Neural progenitor cell (in vitro differentiated cells): ENCODE measurements around the gene RALGAPA2. TPM values are rescaled to one million over a fixed set of nuclear protein-coding genes. Genes with fewer than 3 reads are reported as not detected.
A peak's percentile ranks its signal among the peaks of the same experiment; 100 is the strongest.

Source experiments
- DNase-seq: peaks from one replicate; pipeline ENCODE4 v3.0.0-alpha.2; 2016; ENCODE audit warnings: low spot score
- H2AFZ ChIP-seq: fragments of 200-600 bp; sonication (generic); replicated peaks from 2 replicates; pipeline ENCODE4 v1.6.1; 2016; ENCODE audit warnings: antibody characterized with exemption
- H3F3A ChIP-seq: fragments of 200-600 bp; sonication (generic); 2 replicates; pipeline ENCODE4 v1.6.1; 2016; ENCODE audit warnings: antibody characterized with exemption, low read depth
- H3K27ac ChIP-seq: fragments of 200-600 bp; sonication (generic); 2 replicates; pipeline ENCODE4 v1.5.1; 2016; ENCODE audit warnings: mild to moderate bottlenecking
- H3K27me3 ChIP-seq: fragments of 200-600 bp; sonication (generic); 2 replicates; pipeline ENCODE4 v1.6.1; 2016; ENCODE audit warnings: mild to moderate bottlenecking, moderate library complexity
- H3K36me3 ChIP-seq: fragments of 200-600 bp; sonication (generic); 2 replicates; pipeline ENCODE4 v1.5.1; 2016
- H3K4me1 ChIP-seq: fragments of 200-600 bp; sonication (generic); 2 replicates; pipeline ENCODE4 v1.6.1; 2016; ENCODE audit warnings: mixed run types
- H3K4me2 ChIP-seq: fragments of 200-600 bp; sonication (generic); 2 replicates; pipeline ENCODE4 v1.6.1; 2016
- H3K4me3 ChIP-seq: fragments of 200-600 bp; sonication (generic); 2 replicates; pipeline ENCODE4 v1.5.1; 2016
- H3K79me2 ChIP-seq: fragments of 200-600 bp; sonication (generic); 2 replicates; pipeline ENCODE4 v1.6.1; 2016; ENCODE audit warnings: low read depth
- H3K9ac ChIP-seq: fragments of 200-600 bp; sonication (generic); 2 replicates; pipeline ENCODE4 v1.6.1; 2016
- H3K9me3 ChIP-seq: fragments of 200-600 bp; sonication (generic); 2 replicates; pipeline ENCODE4 v1.5.1; 2016; ENCODE audit warnings: low read depth
- H4K20me1 ChIP-seq: fragments of 200-600 bp; sonication (generic); 2 replicates; pipeline ENCODE4 v1.6.1; 2016; ENCODE audit warnings: low read depth
- H3K27ac Mint-ChIP-seq: 3 replicates; pipeline ENCODE4 v1.8.0; 2021; ENCODE audit warnings: mixed read lengths
- H3K27me3 Mint-ChIP-seq: 2 replicates; pipeline ENCODE4 v1.8.0; 2022; ENCODE audit warnings: low read depth, mild to moderate bottlenecking, inconsistent platforms, moderate library complexity, mixed read lengths; ENCODE audit not compliant: insufficient read depth
- H3K36me3 Mint-ChIP-seq: 3 replicates; pipeline ENCODE4 v1.8.0; 2021; ENCODE audit warnings: mixed read lengths
- H3K4me1 Mint-ChIP-seq: 3 replicates; pipeline ENCODE4 v1.8.0; 2021; ENCODE audit warnings: mixed read lengths
- H3K4me3 Mint-ChIP-seq: 3 replicates; pipeline ENCODE4 v1.8.0; 2021; ENCODE audit warnings: mild to moderate bottlenecking, moderate library complexity, mixed read lengths
- H3K9me3 Mint-ChIP-seq: 3 replicates; pipeline ENCODE4 v1.8.0; 2020; ENCODE audit warnings: mixed read lengths
- CTCF ChIP-seq: fragments of 200-600 bp; sonication (generic); IDR thresholded peaks from 2 replicates; pipeline ENCODE4 v1.5.1; 2017; ENCODE audit warnings: antibody characterized with exemption, mild to moderate bottlenecking
- EZH2 ChIP-seq: fragments of 200-600 bp; sonication (generic); IDR thresholded peaks from 2 replicates; pipeline ENCODE4 v1.6.1; 2017; ENCODE audit warnings: antibody characterized with exemption, mild to moderate bottlenecking, moderate library complexity
- EZH2phosphoT487 ChIP-seq: fragments of 200-600 bp; sonication (generic); IDR thresholded peaks from 2 replicates; pipeline ENCODE4 v1.6.1; 2017; ENCODE audit warnings: antibody characterized with exemption
- total RNA-seq: library from RNA; depleted of rRNA; stranded (reverse); fragments of >200 nt; gene quantifications from 2 replicates; pipeline ENCODE4 v1.2.3, GENCODE V29; 2015; ENCODE audit warnings: low replicate concordance

The RALGAPA2 gene
- total RNA-seq, 1 donor from 2014 or later = 25.9 TPM

- no peak overlapping the region for H2AFZ ChIP-seq
- no peaks in the 10 kb centered on the region for H3F3A ChIP-seq
- H3K9ac ChIP-seq = no peak overlapping the region
- no peaks in the 10 kb centered on the region for H3K9me3 ChIP-seq
- no peak overlapping the region for H3K4me2 ChIP-seq
- no peaks in the 10 kb centered on the region for H3K9me3 Mint-ChIP-seq
- H3K79me2 ChIP-seq = no peaks in the 10 kb centered on the region
- DNase-seq = no peak
- no peaks in the 10 kb centered on the region for H3K27me3 ChIP-seq
- H3K4me1 Mint-ChIP-seq = peaks cover 26% of the 10 kb centered on the region
- TF ChIP-seq CTCF (no peak), EZH2phosphoT487 (no peak)
- no peaks in the 10 kb centered on the region for H3K36me3 ChIP-seq
- H3K27ac ChIP-seq = no peak overlapping the region
- H4K20me1 ChIP-seq = no peaks in the 10 kb centered on the region
- no peak overlapping the region for H3K4me3 Mint-ChIP-seq
- peaks cover 10% of the 10 kb centered on the region for H3K36me3 Mint-ChIP-seq
- no peak overlapping the region for H3K4me3 ChIP-seq
- no peak overlapping the region for H3K27ac Mint-ChIP-seq
- peaks cover 7% of the 10 kb centered on the region for H3K4me1 ChIP-seq
- H3K27me3 Mint-ChIP-seq = peaks cover 3% of the 10 kb centered on the region
Observed at GRCh38 chr20:20436689-20437088, 275.8 kb downstream of the RALGAPA2 start.

- H3K27ac Mint-ChIP-seq = no peak overlapping the region
- no peaks in the 10 kb centered on the region for H3K9me3 Mint-ChIP-seq
- no peak overlapping the region for H2AFZ ChIP-seq
- no peaks in the 10 kb centered on the region for H4K20me1 ChIP-seq
- no peak overlapping the region for H3K9ac ChIP-seq
- no peak overlapping the region for H3K4me3 Mint-ChIP-seq
- no peaks in the 10 kb centered on the region for H3K9me3 ChIP-seq
- peaks cover 8% of the 10 kb centered on the region for H3K27me3 Mint-ChIP-seq
- no peaks in the 10 kb centered on the region for H3K36me3 ChIP-seq
- no peaks in the 10 kb centered on the region for H3K79me2 ChIP-seq
- H3K4me3 ChIP-seq = no peak overlapping the region
- DNase-seq = peak; percentile 39
- peaks cover 10% of the 10 kb centered on the region for H3K36me3 Mint-ChIP-seq
- H3K4me2 ChIP-seq = no peak overlapping the region
- no peaks in the 10 kb centered on the region for H3K4me1 ChIP-seq
- no peaks in the 10 kb centered on the region for H3K27me3 ChIP-seq
- peaks cover 15% of the 10 kb centered on the region for H3K4me1 Mint-ChIP-seq
- H3K27ac ChIP-seq = no peak overlapping the region
- TF ChIP-seq CTCF (peak; percentile 28), EZH2phosphoT487 (no peak)
- no peaks in the 10 kb centered on the region for H3F3A ChIP-seq
Observed at GRCh38 chr20:20435453-20435852, 277.0 kb downstream of the RALGAPA2 start.

- Mint-ChIP-seq H3K9me3 (no peaks in the 10 kb centered on the region), H3K27ac (no peak overlapping the region)
- H3K4me3 ChIP-seq = no peak overlapping the region
Observed at GRCh38 chr20:20432618-20433286, 279.7 kb downstream of the RALGAPA2 start.

More at GRCh38 chr20:20432618-20433286, 279.7 kb downstream of the RALGAPA2 start:
- H3K4me2 ChIP-seq = no peak overlapping the region
- H3K4me3 Mint-ChIP-seq = no peak overlapping the region
- H3K27me3 ChIP-seq = no peaks in the 10 kb centered on the region
- no peak overlapping the region for H2AFZ ChIP-seq
- no peaks in the 10 kb centered on the region for H3K36me3 ChIP-seq
- DNase-seq = no peak
- H4K20me1 ChIP-seq = no peaks in the 10 kb centered on the region
- H3K4me1 ChIP-seq = no peaks in the 10 kb centered on the region
- H3K79me2 ChIP-seq = no peaks in the 10 kb centered on the region
- no peak overlapping the region for H3K27ac ChIP-seq
- H3K27me3 Mint-ChIP-seq = peaks cover 8% of the 10 kb centered on the region
- TF ChIP-seq EZH2 (no peak), EZH2phosphoT487 (no peak), CTCF (no peak)
- H3F3A ChIP-seq = no peaks in the 10 kb centered on the region
- no peaks in the 10 kb centered on the region for H3K9me3 ChIP-seq
- peaks cover 13% of the 10 kb centered on the region for H3K4me1 Mint-ChIP-seq
- H3K36me3 Mint-ChIP-seq = peaks cover 10% of the 10 kb centered on the region
- H3K9ac ChIP-seq = no peak overlapping the region
